K562 (cell line): Measurements from ENCODE around the gene USP32. TPM values are rescaled to one million over a fixed set of nuclear protein-coding genes. Genes with fewer than 3 reads are reported as not detected.

Experiments
- CREB5 ChIP-seq: fragments of 250-450 bp; sonication (Bioruptor Pico); IDR thresholded peaks from 2 replicates; pipeline ENCODE4 v1.5.0; 2020; ENCODE audit warnings: mild to moderate bottlenecking
- EP300 ChIP-seq: IDR thresholded peaks from 2 replicates; pipeline ENCODE4 v1.6.1; 2012; ENCODE audit warnings: low read length, improper control_type of control experiment
- FOXA1 ChIP-seq: fragments of 450-650 bp; IDR thresholded peaks from 2 replicates; pipeline ENCODE4 v1.6.1; 2016; ENCODE audit warnings: mild to moderate bottlenecking, borderline replicate concordance
- GTF3C2 ChIP-seq: IDR thresholded peaks from 3 replicates; pipeline ENCODE4 v1.6.1; 2011; ENCODE audit warnings: borderline replicate concordance, mild to moderate bottlenecking, moderate library complexity; ENCODE audit not compliant: insufficient read length; ENCODE audit errors: extremely low read depth
- PKNOX1 ChIP-seq: fragments of 450-650 bp; IDR thresholded peaks from 2 replicates; pipeline ENCODE4 v1.6.1; 2016
- STAT6 ChIP-seq: sonication (generic); formaldehyde crosslinking; IDR thresholded peaks from 2 replicates; pipeline ENCODE4 v1.8.1; 2023; ENCODE audit warnings: mild to moderate bottlenecking, missing genetic modification reagents
- ZBTB33 ChIP-seq: sonication (generic); formaldehyde crosslinking; IDR thresholded peaks from 2 replicates; pipeline ENCODE4 v1.8.1; 2023; ENCODE audit warnings: mild to moderate bottlenecking, missing genetic modification reagents
- ZNF197 ChIP-seq: fragments of 200-800 bp; sonication (Bioruptor generic); IDR thresholded peaks from 2 replicates; pipeline ENCODE4 v1.6.1; 2016; ENCODE audit warnings: low read depth, missing genetic modification characterization, missing compliant biosample characterization
- ZNF277 ChIP-seq: fragments of 250-450 bp; sonication (Bioruptor Pico); IDR thresholded peaks from 2 replicates; pipeline ENCODE4 v1.8.0; 2022; ENCODE audit warnings: inconsistent platforms, mild to moderate bottlenecking, moderate library complexity, borderline replicate concordance
- ZNF398 ChIP-seq: fragments of 250-450 bp; sonication (Bioruptor Pico); IDR thresholded peaks from 2 replicates; pipeline ENCODE4 v1.8.0; 2021; ENCODE audit warnings: moderate library complexity, mild to moderate bottlenecking, inconsistent platforms
- polyA plus RNA-seq, 8 experiments: library from polyadenylated mRNA; depleted of rRNA in 4 of 8; stranded (reverse) in 5 of 8; unstranded in 3 of 8; fragments of >200 nt; fragmentation: Nextera tagmentation in 2 of 8; fragmentation: Illumina TruSeq in 1 of 8; extraction: Ambion mirVana in 2 of 8; extraction: Trizol in 1 of 8; gene quantifications; 2 replicates each; pipeline versions ENCODE4 v1.2.1 to v1.2.3, GENCODE V29; 2011 to 2014; ENCODE audit warnings: inconsistent platforms in 1 of 8, missing spikeins in 1 of 8
- total RNA-seq, 7 experiments: library from RNA; depleted of rRNA in 6 of 7; stranded (reverse); fragments of >200 nt in 6 of 7; fragmentation: Illumina TruSeq in 2 of 7; extraction: Trizol in 2 of 7; gene quantifications; 2 replicates each; pipeline versions ENCODE4 v1.2.1 to v1.2.3, GENCODE V29; 2011 to 2021; ENCODE audit warnings: low replicate concordance in 1 of 7

USP32 gene
- total and polyA plus RNA-seq, 9 of the 15 experiments (the other 6 are each of a cell fraction or from before 2014, with no cell fraction given) = 18.0 to 69.3 (median 47.1) TPM

GRCh38 chr17:60371818-60372510, 20.0 kb downstream of the USP32 start (continued):
- TF ChIP-seq ZBTB33 (CRISPR knock-in tag) (no peak), ZNF197 (CRISPR knock-in tag) (no peak), GTF3C2 (no peak), ZNF277 (CRISPR knock-in tag) (no peak), ZNF398 (CRISPR knock-in tag) (no peak), FOXA1 (no peak), CREB5 (CRISPR knock-in tag) (no peak), EP300 (0 out of 2 replicates have a peak, but pooled peaks have one; percentile 29), STAT6 (CRISPR knock-in tag) (no peak), PKNOX1 (no peak)
